ENCODE measurements around the gene WWC1.

Gene WWC1

DNA sequence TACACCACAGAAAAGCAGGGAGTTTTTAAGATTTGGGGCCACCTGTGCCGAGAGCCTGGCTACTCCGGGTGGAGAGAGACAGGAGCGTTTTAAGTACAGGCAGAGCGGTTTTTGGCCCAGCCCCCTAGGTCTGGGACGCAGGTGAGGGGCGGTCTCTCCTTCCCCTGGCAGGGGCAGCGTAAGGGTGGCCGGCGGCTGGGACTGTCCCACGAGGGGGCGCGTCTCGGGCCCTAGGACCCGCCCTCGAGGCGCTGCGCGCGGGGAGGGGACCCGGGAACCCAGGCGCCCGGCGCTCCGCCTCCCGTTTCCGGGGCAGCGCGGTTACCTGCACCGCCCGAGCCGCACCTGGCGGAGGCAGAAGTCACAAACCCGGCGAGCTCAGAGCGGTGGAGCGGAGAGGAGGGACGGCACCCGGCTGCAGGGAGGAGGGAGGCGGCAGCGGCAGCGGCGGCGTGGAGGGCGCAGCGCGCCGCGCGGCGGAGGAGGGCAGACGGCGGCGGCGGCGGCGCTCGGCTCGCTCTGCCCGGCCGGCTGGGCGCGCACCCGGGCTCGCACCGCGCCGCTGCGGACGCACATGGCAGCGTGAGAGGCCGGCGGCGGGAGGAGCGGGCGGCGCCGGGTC lies at the start of gene WWC1:
WWC1 (plus strand) TSS at position 304 of the 622 bp plus-strand sequence. CDS start 508 bp downstream, outside the sequence.
- DNase-seq (ENCODE audit: low read depth) = no peak
- no peak within 1 kb of the TSS for H3K4me3 ChIP-seq (ENCODE audit: low read depth, low read length)
- TF ChIP-seq POLR2A (IDR thresholded peaks at IDR 0.05; ENCODE audit: extremely low read depth, insufficient read length) = no peak

DNA sequence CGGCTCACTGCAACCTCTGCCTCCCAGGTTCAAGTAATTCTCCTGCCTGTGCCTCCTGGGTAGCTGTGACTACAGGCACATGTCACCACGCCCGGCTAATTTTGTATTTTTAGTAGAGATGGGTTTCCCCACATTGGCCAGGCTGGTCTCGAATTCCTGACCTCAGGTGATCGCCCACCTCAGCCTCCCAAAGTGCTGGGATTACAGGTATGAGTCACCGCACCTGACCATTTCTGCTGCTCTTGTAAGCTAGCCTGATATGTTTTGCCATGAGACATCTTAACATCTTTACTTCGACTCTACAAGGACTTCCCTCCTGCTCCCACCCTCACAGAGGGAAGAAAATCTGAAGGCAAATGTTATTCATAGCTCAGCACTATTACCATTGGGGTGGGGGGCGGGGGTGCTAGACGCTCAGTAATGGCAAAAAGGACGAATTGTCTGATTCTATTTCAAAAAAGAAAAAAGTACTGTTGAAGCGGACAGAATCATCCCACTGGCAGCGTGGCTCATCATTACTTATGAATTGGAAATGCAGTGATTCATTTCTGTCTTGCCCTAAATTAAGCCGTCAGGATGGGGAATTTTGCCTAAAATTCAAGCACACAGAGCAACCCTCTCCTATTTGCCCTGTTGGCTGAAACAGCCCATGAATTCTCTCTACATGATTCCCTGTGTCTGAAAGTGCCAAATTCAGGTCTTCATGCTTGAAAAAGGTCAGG lies 46.4 kb upstream of the WWC1 start:
- no peak for DNase-seq (ENCODE audit: low read depth)
- TF ChIP-seq POLR2A (IDR thresholded peaks at IDR 0.05; ENCODE audit: extremely low read depth, insufficient read length) = no peak
- H3K4me3 ChIP-seq (ENCODE audit: low read depth, low read length) = no peak overlapping the region

DNA sequence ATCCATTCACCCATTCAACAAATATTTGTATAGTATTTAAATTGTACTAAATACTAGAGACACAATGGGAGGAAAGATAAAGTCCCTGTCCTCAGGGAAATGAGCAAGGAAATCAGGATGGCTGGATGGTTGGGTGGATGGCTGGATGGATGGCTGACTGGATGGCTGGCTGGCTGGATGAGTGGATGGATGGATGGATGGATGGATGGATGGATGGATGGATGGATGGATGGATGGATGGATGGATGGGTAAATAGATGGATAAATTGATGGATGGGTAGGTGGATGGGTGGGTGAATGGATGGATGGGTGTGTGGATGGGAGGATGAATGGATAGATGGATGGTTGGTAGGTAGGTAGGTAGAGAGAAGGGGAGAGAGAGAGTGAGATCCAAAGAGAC lies 41.5 kb upstream of the WWC1 start:
- no peak for TF ChIP-seq MYC (IDR thresholded peaks at IDR 0.05; ENCODE audit: low read depth, low read length)
- TF ChIP-seq POLR2A (IDR thresholded peaks at IDR 0.05; ENCODE audit: extremely low read depth, insufficient read length) = no peak
- TF ChIP-seq CTCF (IDR thresholded peaks at IDR 0.05; ENCODE audit: low read depth, low read length) = no peak
- TF ChIP-seq, protein P1, sequence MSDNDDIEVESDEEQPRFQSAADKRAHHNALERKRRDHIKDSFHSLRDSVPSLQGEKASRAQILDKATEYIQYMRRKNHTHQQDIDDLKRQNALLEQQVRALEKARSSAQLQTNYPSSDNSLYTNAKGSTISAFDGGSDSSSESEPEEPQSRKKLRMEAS (IDR thresholded peaks at IDR 0.05; ENCODE audit: low read depth, low read length) = no peak
- H3K4me3 ChIP-seq (ENCODE audit: low read depth, low read length) = no peak overlapping the region
- DNase-seq (ENCODE audit: low read depth) = no peak

- DNase-seq (ENCODE audit: low read depth) = no peak
- TF ChIP-seq CTCF (IDR thresholded peaks at IDR 0.05; ENCODE audit: low read depth, low read length) = no peak
- TF ChIP-seq, protein P1 (IDR thresholded peaks at IDR 0.05; ENCODE audit: low read depth, low read length) = no peak
- TF ChIP-seq MYC (IDR thresholded peaks at IDR 0.05; ENCODE audit: low read depth, low read length) = no peak
- H3K4me3 ChIP-seq (ENCODE audit: low read depth, low read length) = no peak overlapping the region
These were observed 40.2 kb upstream of the WWC1 start for GRCh38 chr5:168251259-168251658.

GRCh38 chr5:168254013-168254693 lies 37.3 kb upstream of the WWC1 start:
- TF ChIP-seq CTCF (IDR thresholded peaks at IDR 0.05; ENCODE audit: low read depth, low read length) = no peak
- no peak for DNase-seq (ENCODE audit: low read depth)
- H3K4me3 ChIP-seq (ENCODE audit: low read depth, low read length) = no peak overlapping the region

GRCh38 chr5:168260353-168261226 lies 30.9 kb upstream of the WWC1 start:
- H3K4me3 ChIP-seq (ENCODE audit: low read depth, low read length) = no peak overlapping the region
- TF ChIP-seq MYC (IDR thresholded peaks at IDR 0.05; ENCODE audit: low read depth, low read length) (no peak), POLR2A (IDR thresholded peaks at IDR 0.05; ENCODE audit: extremely low read depth, insufficient read length) (no peak), CTCF (IDR thresholded peaks at IDR 0.05; ENCODE audit: low read depth, low read length) (no peak)
- TF ChIP-seq, protein P1 (IDR thresholded peaks at IDR 0.05; ENCODE audit: low read depth, low read length) = no peak
- no peak for DNase-seq (ENCODE audit: low read depth)
